Prostate gland (tissue), 2 donors: ENCODE measurements around the gene ME3.

Experiments
- POLR2A ChIP-seq: fragments of 450-650 bp; IDR thresholded peaks from one replicate; pipeline ENCODE4 v1.6.1; 2016; ENCODE audit warnings: antibody characterized with exemption, mild to moderate bottlenecking
- TF ChIP-seq, protein P1 (sequence below), 4 experiments: fragments of 200-600 bp in 2 of 4; fragments of 450-650 bp in 2 of 4; sonication (generic) in 2 of 4; IDR thresholded peaks; 1 replicate in 3 of 4; 2 replicates in 1 of 4; pipeline ENCODE4 v1.5.1; 2016 to 2019; ENCODE audit warnings: antibody characterized with exemption in 4 of 4, mild to moderate bottlenecking in 2 of 4, moderate library complexity in 2 of 4

DNA sequence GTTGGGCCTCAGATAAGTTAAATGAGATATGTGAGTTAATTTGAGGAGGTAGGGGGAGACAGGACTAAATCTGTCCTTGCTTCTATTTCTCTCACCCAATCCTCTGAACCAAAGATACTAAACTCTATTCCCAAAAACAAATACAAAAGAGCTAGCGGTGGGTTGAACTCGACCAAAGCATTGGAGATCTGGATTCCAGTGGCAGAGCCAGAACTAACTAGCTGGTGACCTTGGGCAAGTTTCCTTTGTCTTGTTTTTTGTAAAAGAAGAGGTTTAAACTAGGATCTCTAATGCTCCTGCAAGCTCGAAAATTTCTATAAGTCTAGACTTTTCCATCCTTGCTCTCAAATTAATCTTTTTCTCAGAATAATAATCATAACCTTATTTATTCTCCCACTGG lies 1.5 kb downstream of the ME3 start:
- TF ChIP-seq, protein P1, sequence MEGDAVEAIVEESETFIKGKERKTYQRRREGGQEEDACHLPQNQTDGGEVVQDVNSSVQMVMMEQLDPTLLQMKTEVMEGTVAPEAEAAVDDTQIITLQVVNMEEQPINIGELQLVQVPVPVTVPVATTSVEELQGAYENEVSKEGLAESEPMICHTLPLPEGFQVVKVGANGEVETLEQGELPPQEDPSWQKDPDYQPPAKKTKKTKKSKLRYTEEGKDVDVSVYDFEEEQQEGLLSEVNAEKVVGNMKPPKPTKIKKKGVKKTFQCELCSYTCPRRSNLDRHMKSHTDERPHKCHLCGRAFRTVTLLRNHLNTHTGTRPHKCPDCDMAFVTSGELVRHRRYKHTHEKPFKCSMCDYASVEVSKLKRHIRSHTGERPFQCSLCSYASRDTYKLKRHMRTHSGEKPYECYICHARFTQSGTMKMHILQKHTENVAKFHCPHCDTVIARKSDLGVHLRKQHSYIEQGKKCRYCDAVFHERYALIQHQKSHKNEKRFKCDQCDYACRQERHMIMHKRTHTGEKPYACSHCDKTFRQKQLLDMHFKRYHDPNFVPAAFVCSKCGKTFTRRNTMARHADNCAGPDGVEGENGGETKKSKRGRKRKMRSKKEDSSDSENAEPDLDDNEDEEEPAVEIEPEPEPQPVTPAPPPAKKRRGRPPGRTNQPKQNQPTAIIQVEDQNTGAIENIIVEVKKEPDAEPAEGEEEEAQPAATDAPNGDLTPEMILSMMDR (IDR thresholded peaks at IDR 0.05) = no peak
- no peak for TF ChIP-seq POLR2A
